HCT116 (cell line): ENCODE results near the gene METRN. TPM values are rescaled to one million over a fixed set of nuclear protein-coding genes. Genes with fewer than 3 reads are reported as not detected.

Experiments used
- ATAC-seq: fragments of 200-7000 bp; cut with Tn5 transposase; 2 replicates; pipeline ENCODE4 v1.9.1; 2020; ENCODE audit warnings: mild to moderate bottlenecking, moderate library complexity
- BruUV-seq: library from RNA; stranded (reverse); fragments of 400-500 nt; replicated peaks from 2 replicates; lab custom pipeline; 2021; lab: Mats Ljungman, UMichigan
- CTCF ChIA-PET: fragments of 300-600 bp; sonication (Branson Sonifier 250); formaldehyde crosslinking; loops from one replicate; lab custom pipeline; 2021; ENCODE audit warnings: antibody characterized with exemption; lab: Charles Lee
- POLR2A ChIA-PET: fragments of 300-600, 350-600 bp; sonication (Branson Sonifier 250); formaldehyde crosslinking; loops from one replicate; lab custom pipeline; 2021; ENCODE audit warnings: antibody characterized with exemption; lab: Charles Lee
- RAD21 ChIA-PET, 2 experiments: fragments of 300-600 bp; sonication (Branson Sonifier 250); formaldehyde crosslinking; loops; one replicate each; lab custom pipeline; 2023; ENCODE audit warnings: low total read pairs in 2 of 2; ENCODE audit not compliant: uncharacterized antibody in 2 of 2, unreplicated experiment in 2 of 2, low non-redundant PET in 1 of 2; lab: Charles Lee
- DNase-seq: peaks from one replicate; pipeline ENCODE4 v3.0.0-alpha.2; 2010; ENCODE audit warnings: low read depth, low spot score
- H2AFZ ChIP-seq: fragments of 200-600 bp; shearing (Covaris generic), sonication (generic); 2 replicates; pipeline ENCODE4 v1.6.1; 2017; ENCODE audit warnings: low read depth, mixed run types, mixed read lengths, antibody characterized with exemption, low read length; ENCODE audit not compliant: poor library complexity, severe bottlenecking
- H3K27ac ChIP-seq: 2 replicates; pipeline ENCODE4 v1.5.1; 2012; ENCODE audit warnings: low read depth, low read length
- H3K27me3 ChIP-seq: fragments of 200-600 bp; sonication (generic); 2 replicates; pipeline ENCODE4 v1.6.1; 2016; ENCODE audit warnings: mixed run types, low read length, mixed read lengths; ENCODE audit not compliant: insufficient read depth
- H3K36me3 ChIP-seq, 2 experiments: fragments of 200-500 bp in 1 of 2; fragments of 200-600 bp in 1 of 2; sonication (Bioruptor generic) in 1 of 2; sonication (generic) in 1 of 2; 2 replicates each; pipeline versions ENCODE4 v1.5.1 to v1.6.1; 2014 to 2016; ENCODE audit warnings: low read length in 2 of 2, inconsistent platforms in 1 of 2, mixed read lengths in 1 of 2, mixed run types in 1 of 2; ENCODE audit not compliant: insufficient read depth in 2 of 2, control insufficient read depth in 1 of 2
- H3K4me1 ChIP-seq, 2 experiments: fragments of 200-600 bp in 1 of 2; sonication (generic) in 1 of 2; 2 replicates each; pipeline versions ENCODE4 v1.5.1 to v1.6.1; 2012 to 2017; ENCODE audit warnings: low read length in 2 of 2, inconsistent platforms in 1 of 2, mild to moderate bottlenecking in 1 of 2, mixed read lengths in 1 of 2, mixed run types in 1 of 2, moderate library complexity in 1 of 2; ENCODE audit not compliant: insufficient read depth in 2 of 2, control insufficient read depth in 1 of 2
- H3K4me2 ChIP-seq: fragments of 200-600 bp; sonication (generic); 2 replicates; pipeline ENCODE4 v1.6.1; 2017; ENCODE audit warnings: mixed run types, low read length, mixed read lengths
- H3K4me3 ChIP-seq, 2 experiments: fragments of 200-600 bp in 1 of 2; sonication (generic) in 1 of 2; replicated peaks in 1 of 2; 2 replicates each; pipeline ENCODE4 v1.5.1; 2011 to 2016; ENCODE audit warnings: low read length in 2 of 2, control low read depth in 1 of 2, low read depth in 1 of 2, mild to moderate bottlenecking in 1 of 2, mixed read lengths in 1 of 2, mixed run types in 1 of 2
- H3K79me2 ChIP-seq: fragments of 200-600 bp; sonication (generic); 2 replicates; pipeline ENCODE4 v1.6.1; 2017; ENCODE audit warnings: mild to moderate bottlenecking, mixed run types, low read length, moderate library complexity, mixed read lengths; ENCODE audit not compliant: insufficient read depth
- H3K9ac ChIP-seq: fragments of 200-600 bp; sonication (generic); 2 replicates; pipeline ENCODE4 v1.6.1; 2016; ENCODE audit warnings: low read length, mixed read lengths
- H3K9me2 ChIP-seq: fragments of 200-600 bp; sonication (generic), shearing (Covaris generic); 2 replicates; pipeline ENCODE4 v1.6.1; 2017; ENCODE audit warnings: mixed run types, mild to moderate bottlenecking, moderate library complexity; ENCODE audit not compliant: insufficient read depth
- H3K9me3 ChIP-seq, 2 experiments: fragments of 200-500 bp in 1 of 2; fragments of 200-600 bp in 1 of 2; sonication (Bioruptor generic) in 1 of 2; sonication (generic) in 1 of 2; 2 replicates each; pipeline ENCODE4 v1.6.1; 2014 to 2017; ENCODE audit warnings: low read length in 2 of 2, mixed read lengths in 2 of 2, inconsistent platforms in 1 of 2, low read depth in 1 of 2, mild to moderate bottlenecking in 1 of 2, mixed run types in 1 of 2, moderate library complexity in 1 of 2; ENCODE audit not compliant: control insufficient read depth in 1 of 2, insufficient read depth in 1 of 2
- H4K20me1 ChIP-seq: fragments of 200-600 bp; sonication (generic), shearing (Covaris generic); 2 replicates; pipeline ENCODE4 v1.6.1; 2017; ENCODE audit warnings: mixed run types, mild to moderate bottlenecking, moderate library complexity; ENCODE audit not compliant: insufficient read depth
- CBX3 ChIP-seq: IDR thresholded peaks from 2 replicates; pipeline ENCODE4 v1.6.1; 2012; ENCODE audit warnings: low read depth
- CEBPB ChIP-seq: IDR thresholded peaks from 2 replicates; pipeline ENCODE4 v1.6.1; 2012; ENCODE audit warnings: low read depth
- EGR1 ChIP-seq: IDR thresholded peaks from 2 replicates; pipeline ENCODE4 v1.6.1; 2012; ENCODE audit warnings: low read depth
- ELF1 ChIP-seq: IDR thresholded peaks from 2 replicates; pipeline ENCODE4 v1.6.1; 2012; ENCODE audit warnings: low read depth, borderline replicate concordance
- EZH2 ChIP-seq: fragments of 200-600 bp; sonication (generic); IDR thresholded peaks from 2 replicates; pipeline ENCODE4 v1.6.1; 2017; ENCODE audit warnings: antibody characterized with exemption, mixed run types
- EZH2phosphoT487 ChIP-seq: fragments of 200-600 bp; IDR thresholded peaks from 2 replicates; pipeline ENCODE4 v1.6.1; 2018; ENCODE audit warnings: antibody characterized with exemption, borderline replicate concordance
- FOSL1 ChIP-seq: IDR thresholded peaks from 2 replicates; pipeline ENCODE4 v1.6.1; 2012; ENCODE audit warnings: low read depth
- JUND ChIP-seq: IDR thresholded peaks from 2 replicates; pipeline ENCODE4 v1.6.1; 2012
- POLR2AphosphoS5 ChIP-seq: IDR thresholded peaks from 2 replicates; pipeline ENCODE4 v1.6.1; 2011; ENCODE audit warnings: mild to moderate bottlenecking, low read depth, low read length, moderate library complexity
- SIN3A ChIP-seq: IDR thresholded peaks from 2 replicates; pipeline ENCODE4 v1.6.1; 2012; ENCODE audit warnings: low read depth
- SP1 ChIP-seq: IDR thresholded peaks from 2 replicates; pipeline ENCODE4 v1.6.1; 2012; ENCODE audit warnings: low read depth
- SRF ChIP-seq: IDR thresholded peaks from 2 replicates; pipeline ENCODE4 v1.6.1; 2012; ENCODE audit warnings: low read depth
- TCF7L2 ChIP-seq: IDR thresholded peaks from 2 replicates; pipeline ENCODE4 v1.7.0; 2011; ENCODE audit warnings: borderline replicate concordance, inconsistent platforms; ENCODE audit not compliant: insufficient read depth, insufficient read length; ENCODE audit errors: extremely low read depth
- YY1 ChIP-seq: IDR thresholded peaks from 2 replicates; pipeline ENCODE4 v1.6.1; 2011; ENCODE audit warnings: low read length, low read depth, moderate library complexity, mild to moderate bottlenecking; ENCODE audit not compliant: insufficient replicate concordance; ENCODE audit errors: extremely low read depth
- ZFX ChIP-seq: fragments of 450-650 bp; IDR thresholded peaks from 2 replicates; pipeline ENCODE4 v1.6.1; 2017
- ZNF274 ChIP-seq: fragments of 200-500 bp; sonication (Bioruptor generic); IDR thresholded peaks from 2 replicates; pipeline ENCODE4 v1.6.1; 2014; ENCODE audit warnings: mild to moderate bottlenecking, low read depth, low read length, inconsistent platforms
- intact Hi-C: fragments of 100-400 bp; cut with micrococcal nuclease; formaldehyde crosslinking; loops from 2 replicates; pipeline ENCODE4 v1.10.0; 2022
- total RNA-seq: library from RNA; stranded (reverse); gene quantifications from one replicate; pipeline ENCODE4 v1.2.1, GENCODE V29; 2021; ENCODE audit not compliant: unreplicated experiment
- TF ChIP-seq, protein P1 (sequence below): IDR thresholded peaks from 2 replicates; pipeline ENCODE4 v1.6.1; 2012
- TF ChIP-seq, protein P2 (sequence below): IDR thresholded peaks from 2 replicates; pipeline ENCODE4 v1.6.1; 2012

The METRN gene
- total RNA-seq, 1 experiment from 2014 or later: 193 TPM

DNA sequence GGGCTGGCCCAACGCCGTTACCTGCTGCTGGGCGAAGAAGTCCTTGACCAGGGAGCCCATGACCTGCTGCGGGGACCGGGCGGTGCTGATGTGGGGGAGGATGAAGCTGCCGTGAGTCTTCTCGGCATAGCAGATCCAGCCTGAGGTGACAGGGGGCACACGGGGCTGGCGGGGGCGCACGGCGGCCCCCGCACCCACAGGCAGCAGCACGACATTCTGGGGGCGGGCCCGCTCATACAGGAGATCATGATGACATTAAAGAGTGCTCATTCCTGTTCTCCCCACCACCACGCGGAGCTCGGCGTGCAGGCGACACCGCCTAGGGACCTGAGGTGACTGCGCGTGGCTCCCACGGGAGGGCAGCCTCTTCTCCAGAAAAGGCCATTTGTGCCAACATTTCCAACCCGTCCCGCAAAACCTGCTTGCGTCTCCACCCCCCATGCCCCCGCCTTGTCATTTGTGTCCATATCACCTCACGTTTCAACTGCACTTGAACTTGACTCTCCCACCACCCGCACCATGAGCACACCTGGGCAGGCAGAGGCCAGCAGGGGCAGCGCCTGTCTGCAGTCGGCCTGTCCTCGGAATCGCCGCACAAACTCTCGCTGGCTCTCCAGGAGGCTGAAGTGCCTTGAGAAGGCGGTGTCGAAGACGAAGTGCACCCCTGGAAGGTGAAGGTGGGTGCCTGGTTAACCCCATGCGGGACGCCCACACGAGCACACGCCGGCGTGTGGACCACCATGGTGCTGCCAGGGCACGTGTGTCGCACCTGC, 19.5 kb downstream of the METRN start:
- POLR2A ChIA-PET: no interaction called here
- Histone ChIP-seq H3K4me2 (no peak overlapping the region), H2AFZ (no peak overlapping the region), H3K4me1 (peaks cover 0 to 6% of the 10 kb centered on the region in 2 experiments; a peak in 3 of 4 replicates), H3K79me2 (peaks cover 7% of the 10 kb centered on the region; the same call in 1 of the 2 replicates), H3K9me3 (no peaks in the 10 kb centered on the region), H3K9me2 (no peaks in the 10 kb centered on the region), H3K36me3 (peaks cover 6 to 18% of the 10 kb centered on the region in 2 experiments), H3K27ac (no peak overlapping the region), H3K27me3 (no peaks in the 10 kb centered on the region), H3K4me3 (no peak overlapping the region), H4K20me1 (no peaks in the 10 kb centered on the region), H3K9ac (no peak overlapping the region)
- no TSS peak for BruUV-seq
- TF ChIP-seq, protein P1, sequence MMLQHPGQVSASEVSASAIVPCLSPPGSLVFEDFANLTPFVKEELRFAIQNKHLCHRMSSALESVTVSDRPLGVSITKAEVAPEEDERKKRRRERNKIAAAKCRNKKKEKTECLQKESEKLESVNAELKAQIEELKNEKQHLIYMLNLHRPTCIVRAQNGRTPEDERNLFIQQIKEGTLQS: no peak
- TF ChIP-seq FOSL1 (no peak), YY1 (no peak), CEBPB (no peak), EGR1 (no peak), TCF7L2 (no peak), SRF (no peak), EZH2 (no peak), SIN3A (no peak), POLR2AphosphoS5 (no peak), ZFX (no peak), ELF1 (no peak), SP1 (no peak), CBX3 (no peak), ZNF274 (no peak), EZH2phosphoT487 (no peak), JUND (no peak)
- TF ChIP-seq, protein P2, sequence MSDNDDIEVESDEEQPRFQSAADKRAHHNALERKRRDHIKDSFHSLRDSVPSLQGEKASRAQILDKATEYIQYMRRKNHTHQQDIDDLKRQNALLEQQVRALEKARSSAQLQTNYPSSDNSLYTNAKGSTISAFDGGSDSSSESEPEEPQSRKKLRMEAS: no peak
- CTCF ChIA-PET: no interaction called here
- DNase-seq: no peak
- RAD21 ChIA-PET: no interaction called here
- intact Hi-C loops: no loop called here
- ATAC-seq: no peak
